ENCODE data around the gene PSMD8.

PSMD8 gene

DNA sequence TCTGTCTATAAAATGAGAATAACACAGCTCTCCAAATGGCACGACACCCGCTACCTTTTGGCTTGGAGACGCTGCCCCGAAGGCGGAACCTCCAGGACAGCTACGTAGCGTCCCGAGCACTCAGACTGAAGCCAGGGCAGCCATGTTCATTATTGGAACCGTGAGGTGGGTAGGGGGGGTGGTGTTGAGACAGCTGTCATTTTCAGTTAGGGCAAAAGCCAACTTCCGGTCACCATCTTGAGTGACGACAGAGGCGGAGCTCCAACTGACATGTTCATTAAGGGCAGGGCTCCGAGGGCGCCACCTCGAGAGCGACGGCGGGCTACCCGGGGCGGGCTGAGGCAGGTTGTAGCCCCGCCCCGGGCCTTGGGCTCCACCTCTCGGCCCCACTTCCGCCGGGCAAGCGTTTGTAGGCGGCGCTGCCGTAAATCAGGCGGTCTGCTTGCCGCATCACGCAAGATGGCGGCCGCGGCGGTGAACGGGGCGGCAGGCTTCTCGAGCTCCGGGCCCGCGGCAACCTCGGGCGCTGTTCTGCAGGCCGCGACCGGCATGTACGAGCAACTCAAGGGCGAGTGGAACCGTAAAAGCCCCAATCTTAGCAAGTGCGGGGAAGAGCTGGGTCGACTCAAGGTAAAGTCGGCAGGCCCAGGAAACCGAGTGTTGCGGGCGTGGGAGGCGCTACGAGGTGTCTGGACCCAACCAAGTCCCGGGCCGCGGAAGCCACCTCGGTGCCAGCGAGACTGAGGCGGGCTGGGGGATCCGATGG, at the start of gene PSMD8:
Gene PSMD8 (plus strand): TSS at position 240 of the 766 bp plus-strand sequence. CDS start 31 bp downstream, at position 271.
- peak; percentile 99 for DNase-seq (ENCODE audit: low read depth, low spot score)
- in situ Hi-C loops (cut with HindIII; ENCODE audit: low sequenced_read_pairs) = no loop called here
- TF ChIP-seq, protein P1, sequence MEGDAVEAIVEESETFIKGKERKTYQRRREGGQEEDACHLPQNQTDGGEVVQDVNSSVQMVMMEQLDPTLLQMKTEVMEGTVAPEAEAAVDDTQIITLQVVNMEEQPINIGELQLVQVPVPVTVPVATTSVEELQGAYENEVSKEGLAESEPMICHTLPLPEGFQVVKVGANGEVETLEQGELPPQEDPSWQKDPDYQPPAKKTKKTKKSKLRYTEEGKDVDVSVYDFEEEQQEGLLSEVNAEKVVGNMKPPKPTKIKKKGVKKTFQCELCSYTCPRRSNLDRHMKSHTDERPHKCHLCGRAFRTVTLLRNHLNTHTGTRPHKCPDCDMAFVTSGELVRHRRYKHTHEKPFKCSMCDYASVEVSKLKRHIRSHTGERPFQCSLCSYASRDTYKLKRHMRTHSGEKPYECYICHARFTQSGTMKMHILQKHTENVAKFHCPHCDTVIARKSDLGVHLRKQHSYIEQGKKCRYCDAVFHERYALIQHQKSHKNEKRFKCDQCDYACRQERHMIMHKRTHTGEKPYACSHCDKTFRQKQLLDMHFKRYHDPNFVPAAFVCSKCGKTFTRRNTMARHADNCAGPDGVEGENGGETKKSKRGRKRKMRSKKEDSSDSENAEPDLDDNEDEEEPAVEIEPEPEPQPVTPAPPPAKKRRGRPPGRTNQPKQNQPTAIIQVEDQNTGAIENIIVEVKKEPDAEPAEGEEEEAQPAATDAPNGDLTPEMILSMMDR (IDR thresholded peaks at IDR 0.05; ENCODE audit: low read depth, low read length) = peak; percentile 12
- H3K4me3 ChIP-seq (ENCODE audit: low read depth, low read length) = peak within 1 kb of the TSS; percentile 92

DNA sequence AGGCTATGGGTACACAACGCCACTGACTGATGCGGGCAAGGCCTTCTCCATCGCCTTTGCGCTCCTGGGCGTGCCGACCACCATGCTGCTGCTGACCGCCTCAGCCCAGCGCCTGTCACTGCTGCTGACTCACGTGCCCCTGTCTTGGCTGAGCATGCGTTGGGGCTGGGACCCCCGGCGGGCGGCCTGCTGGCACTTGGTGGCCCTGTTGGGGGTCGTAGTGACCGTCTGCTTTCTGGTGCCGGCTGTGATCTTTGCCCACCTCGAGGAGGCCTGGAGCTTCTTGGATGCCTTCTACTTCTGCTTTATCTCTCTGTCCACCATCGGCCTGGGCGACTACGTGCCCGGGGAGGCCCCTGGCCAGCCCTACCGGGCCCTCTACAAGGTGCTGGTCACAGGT, 47.8 kb upstream of the PSMD8 start:
- no peak for DNase-seq (ENCODE audit: low read depth, low spot score)
- in situ Hi-C loops (cut with HindIII; ENCODE audit: low sequenced_read_pairs) = no loop called here
- TF ChIP-seq, protein P1 (IDR thresholded peaks at IDR 0.05; ENCODE audit: low read depth, low read length) = no peak
- no peak overlapping the region for H3K4me3 ChIP-seq (ENCODE audit: low read depth, low read length)

DNA sequence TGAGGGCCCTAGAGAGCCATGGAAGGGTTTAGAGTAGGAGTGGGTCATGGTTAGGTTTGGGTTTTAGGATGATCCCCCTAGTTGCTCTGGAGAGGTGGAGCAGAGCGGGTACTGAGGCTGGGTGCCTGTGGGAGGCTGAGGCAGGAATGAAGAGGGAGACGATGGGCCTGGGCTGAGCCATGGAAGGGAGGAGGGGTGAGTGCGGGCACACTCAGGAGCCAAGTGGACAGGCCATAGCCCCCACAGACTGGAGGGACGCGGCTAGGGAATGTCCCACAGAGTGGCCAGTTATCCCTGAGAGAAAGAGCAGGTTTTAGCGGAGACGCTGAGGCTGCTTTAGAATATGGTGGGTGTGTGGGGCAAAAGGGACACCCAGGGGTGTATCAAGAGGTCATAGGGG, 44.7 kb upstream of the PSMD8 start:
- no peak for DNase-seq (ENCODE audit: low read depth, low spot score)
- in situ Hi-C loops (cut with HindIII; ENCODE audit: low sequenced_read_pairs) = no loop called here
- no peak overlapping the region for H3K4me3 ChIP-seq (ENCODE audit: low read depth, low read length)
- TF ChIP-seq, protein P1 (IDR thresholded peaks at IDR 0.05; ENCODE audit: low read depth, low read length) = no peak

DNA sequence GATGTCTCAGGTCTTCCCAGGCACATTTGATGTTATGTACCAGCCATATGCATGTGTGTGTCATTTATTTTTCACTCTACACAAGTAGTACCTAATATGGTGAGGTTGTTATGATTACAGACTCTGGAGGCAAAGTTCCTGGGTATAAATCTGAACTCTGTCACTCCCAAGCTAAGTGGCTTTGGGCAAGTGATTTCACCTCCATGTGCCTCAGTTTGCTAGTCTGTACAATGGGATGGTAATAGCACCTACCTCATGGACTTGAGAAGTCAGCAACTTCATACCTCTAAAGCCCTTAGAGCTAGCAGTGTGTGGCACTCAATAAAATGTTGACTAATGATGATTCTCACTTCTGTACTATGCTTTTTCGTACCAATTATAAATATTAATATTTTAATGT, 42.6 kb upstream of the PSMD8 start:
- TF ChIP-seq, protein P1 (IDR thresholded peaks at IDR 0.05; ENCODE audit: low read depth, low read length) = no peak
- DNase-seq (ENCODE audit: low read depth, low spot score) = no peak
- in situ Hi-C loops (cut with HindIII; ENCODE audit: low sequenced_read_pairs) = no loop called here
- no peak overlapping the region for H3K4me3 ChIP-seq (ENCODE audit: low read depth, low read length)

DNA sequence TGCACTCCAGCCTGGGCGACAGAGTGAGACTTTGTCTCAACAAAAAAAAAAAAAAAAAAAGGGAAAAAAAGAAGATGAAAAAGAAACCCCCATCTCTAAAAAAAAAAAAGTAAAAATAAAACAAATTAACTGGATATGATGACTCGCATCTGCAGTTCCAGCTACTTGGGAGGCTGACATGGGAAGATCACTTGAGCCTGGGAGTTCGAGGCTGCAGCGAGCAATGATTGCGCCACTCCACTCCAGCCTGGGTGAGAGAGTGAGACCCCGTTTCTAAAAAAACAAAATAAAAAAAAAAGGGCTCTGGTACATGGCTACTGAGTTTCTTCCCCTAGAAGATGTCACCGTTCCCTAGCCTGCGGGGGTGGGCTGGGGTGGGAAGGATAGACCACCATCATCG, 41.1 kb upstream of the PSMD8 start:
- TF ChIP-seq, protein P1 (IDR thresholded peaks at IDR 0.05; ENCODE audit: low read depth, low read length) = no peak
- DNase-seq (ENCODE audit: low read depth, low spot score) = no peak
- in situ Hi-C loops (cut with HindIII; ENCODE audit: low sequenced_read_pairs) = no loop called here
- no peak overlapping the region for H3K4me3 ChIP-seq (ENCODE audit: low read depth, low read length)

DNA sequence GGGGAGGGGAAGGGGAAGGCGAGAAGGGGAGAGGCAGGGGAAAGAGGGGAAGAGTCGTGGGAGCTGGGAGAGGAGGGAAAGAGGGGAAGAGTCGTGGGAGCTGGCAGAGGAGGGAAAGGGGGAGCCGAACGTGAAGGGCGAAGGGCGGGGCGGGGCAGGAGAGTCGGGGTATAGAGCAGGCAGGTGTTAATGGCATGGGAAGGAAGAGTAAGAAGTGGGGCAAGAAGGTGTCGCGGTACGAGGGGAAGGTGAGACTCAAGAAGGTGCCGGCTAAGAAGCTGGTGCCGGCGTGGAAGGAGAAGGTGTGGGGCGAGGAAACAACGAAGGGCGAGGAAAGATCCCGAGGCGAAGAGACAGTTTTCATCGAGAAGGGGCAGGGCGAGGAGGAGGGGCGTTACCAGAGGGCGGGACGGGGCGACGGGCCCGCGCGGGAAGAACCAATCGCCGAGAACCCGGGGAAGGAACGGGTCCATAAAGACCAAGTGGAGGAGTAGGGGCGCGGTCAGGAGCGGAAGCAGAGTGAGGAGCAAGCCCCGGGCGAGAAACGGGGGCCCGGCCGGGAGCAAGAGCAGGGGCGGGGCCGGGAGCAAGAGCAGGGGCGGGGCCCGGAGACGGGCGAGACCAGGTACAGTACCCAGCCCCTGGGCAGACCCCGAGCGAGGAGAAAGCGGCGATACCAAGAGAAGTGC, 38.3 kb upstream of the PSMD8 start:
- in situ Hi-C loops (cut with HindIII; ENCODE audit: low sequenced_read_pairs) = no loop called here
- peak; percentile 96 for DNase-seq (ENCODE audit: low read depth, low spot score)
- H3K4me3 ChIP-seq (ENCODE audit: low read depth, low read length) = peak overlapping the region; percentile 55
- TF ChIP-seq, protein P1 (IDR thresholded peaks at IDR 0.05; ENCODE audit: low read depth, low read length) = no peak
